GM18507 (cell line): ENCODE data around the gene ACO2.

Experiments used
- DNase-seq: peaks from one replicate; pipeline ENCODE4 v3.0.0; 2011; ENCODE audit warnings: low read depth; ENCODE audit not compliant: insufficient read length; ENCODE audit errors: extremely low spot score
- FAIRE-seq: peaks from 2 replicates; lab custom pipeline; 2011; peaks lifted over from hg19 to GRCh38; lab: Jason Lieb, UNC

Gene ACO2

DNA sequence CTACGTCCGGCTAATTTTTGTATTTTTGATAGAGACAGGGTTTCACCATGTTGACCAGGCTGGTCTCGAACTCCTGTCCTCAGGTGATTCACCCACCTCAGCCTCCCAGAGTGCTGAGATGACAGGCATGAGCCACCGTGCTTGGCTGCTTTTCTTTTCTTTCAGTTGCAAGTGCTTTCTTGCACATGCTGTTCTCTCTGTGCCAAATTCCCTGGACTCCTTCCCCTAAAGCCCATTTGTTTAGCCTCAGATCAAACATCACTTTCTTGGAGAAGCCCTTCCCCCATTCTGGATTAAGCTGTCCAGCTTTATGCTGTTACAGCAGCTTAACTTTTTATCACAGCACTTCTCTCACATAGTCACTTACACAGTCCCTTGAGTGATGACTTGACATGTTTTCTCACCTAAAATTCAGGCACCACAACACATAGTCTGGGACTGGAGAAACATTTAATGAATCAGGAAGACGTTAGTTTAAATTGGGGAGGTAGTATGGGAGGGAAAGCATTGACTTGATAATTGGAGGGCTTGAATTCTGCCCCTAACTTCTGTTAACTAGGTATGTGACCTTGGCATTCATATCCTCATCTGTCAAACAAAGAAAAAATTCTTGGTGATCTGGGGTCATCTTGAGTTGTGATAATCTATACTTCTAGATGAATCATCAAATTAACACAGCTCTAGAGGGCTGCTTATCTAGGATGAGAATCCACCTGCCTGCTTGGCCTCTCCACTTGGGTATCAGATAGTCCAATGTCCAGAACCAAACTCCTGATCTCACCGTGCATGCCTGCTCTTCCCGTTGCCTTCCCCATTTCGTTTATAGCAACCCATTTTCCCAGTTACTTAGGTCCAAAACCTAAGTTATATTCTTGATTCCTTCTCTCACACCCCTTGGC lies 18.4 kb downstream of the ACO2 start:
- FAIRE-seq, result no peak

DNA sequence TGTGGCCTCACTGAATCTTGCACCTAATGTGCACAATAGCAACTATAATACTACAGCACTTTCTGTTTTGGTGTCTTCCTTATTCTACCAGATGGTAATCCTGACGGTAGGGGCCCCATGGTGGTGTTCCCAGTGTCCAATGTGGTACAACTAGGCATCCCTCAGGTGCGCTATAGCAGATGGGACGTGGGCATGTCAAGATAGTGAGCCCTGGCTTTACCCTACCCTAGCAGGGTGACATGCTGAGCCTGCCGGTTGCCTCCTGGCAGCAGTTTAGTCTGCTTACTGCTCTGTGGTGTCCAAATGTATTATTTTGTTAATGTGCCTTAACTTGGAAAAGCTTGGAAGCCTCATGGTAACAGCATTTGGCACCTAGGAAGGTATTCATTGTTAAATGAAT lies 19.2 kb downstream of the ACO2 start:
- DNase-seq, result no peak
- FAIRE-seq, result no peak

More for the DNA sequence above, 18.4 kb downstream of the ACO2 start:
- no peak for DNase-seq

DNA sequence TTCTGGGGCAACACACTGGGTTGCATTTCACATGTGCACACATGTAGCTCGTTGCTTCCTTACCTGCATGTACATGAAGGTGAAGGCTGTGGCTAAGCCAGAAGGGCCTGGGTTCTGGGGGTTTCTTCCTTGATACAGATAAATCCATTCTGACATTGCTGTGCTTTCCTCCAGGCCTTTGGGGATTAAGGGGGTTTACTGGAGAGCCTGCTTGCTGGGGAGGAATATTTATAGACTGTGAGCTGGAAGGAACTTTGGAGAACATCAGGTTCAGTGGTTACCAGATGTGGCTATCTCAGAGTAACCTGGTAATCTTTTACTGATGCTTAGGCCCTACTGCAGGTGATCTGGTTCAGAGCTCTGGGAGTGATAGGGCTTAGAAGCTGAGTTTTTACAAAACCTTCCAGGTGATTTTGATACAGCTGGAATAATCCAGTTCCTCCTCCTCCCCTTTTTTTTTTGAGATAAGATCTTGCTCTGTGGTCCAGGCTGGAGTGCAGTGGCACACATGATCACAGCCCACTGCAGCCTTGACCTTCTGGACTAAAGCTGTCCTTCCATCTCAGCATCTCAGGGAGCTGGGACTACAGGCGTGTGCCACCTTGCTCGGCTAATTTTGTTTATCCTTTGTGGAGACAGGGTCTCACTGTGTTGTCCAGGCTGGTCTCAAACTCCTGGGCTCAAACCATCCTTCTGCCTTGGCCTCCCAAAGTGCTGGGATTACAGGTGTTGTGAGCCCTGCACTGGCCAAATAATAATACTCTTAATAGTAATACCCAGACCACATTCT lies 19.9 kb downstream of the ACO2 start:
- FAIRE-seq, result no peak
- no peak for DNase-seq

DNA sequence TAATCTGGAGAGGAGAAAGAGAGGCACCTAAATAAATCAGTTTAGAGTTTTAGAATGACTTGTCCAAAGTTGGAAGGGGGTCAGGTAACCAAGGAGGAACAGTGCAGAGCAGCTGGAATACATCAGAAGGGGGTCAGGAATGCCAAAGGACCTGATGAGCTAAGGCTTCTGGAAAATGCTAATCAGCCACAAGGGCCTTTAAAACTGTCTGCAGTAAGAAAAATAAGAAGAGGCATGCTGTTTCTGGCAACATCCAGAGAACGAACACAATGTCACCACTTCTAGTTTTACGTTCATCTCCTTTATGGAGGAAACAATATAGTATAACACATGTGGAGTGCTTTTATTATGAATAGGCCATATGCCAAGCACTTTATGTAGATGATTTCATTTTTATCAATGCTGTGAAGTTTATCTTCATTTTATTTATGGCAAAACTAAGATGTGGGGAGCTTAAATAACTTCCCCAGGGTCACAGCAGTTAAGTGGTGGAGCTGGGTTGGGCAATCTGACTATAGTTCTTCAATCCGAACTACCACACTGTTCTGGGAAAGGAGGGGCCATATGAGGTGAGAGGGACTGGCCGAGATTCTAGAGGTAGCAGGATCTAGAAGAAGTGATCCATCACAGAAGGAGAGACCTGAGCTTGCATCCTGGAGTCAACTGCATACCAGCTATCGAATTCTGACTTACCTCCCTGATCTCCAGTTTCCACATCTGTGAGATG lies 22.6 kb downstream of the ACO2 start:
- no peak for DNase-seq
- no peak for FAIRE-seq

DNA sequence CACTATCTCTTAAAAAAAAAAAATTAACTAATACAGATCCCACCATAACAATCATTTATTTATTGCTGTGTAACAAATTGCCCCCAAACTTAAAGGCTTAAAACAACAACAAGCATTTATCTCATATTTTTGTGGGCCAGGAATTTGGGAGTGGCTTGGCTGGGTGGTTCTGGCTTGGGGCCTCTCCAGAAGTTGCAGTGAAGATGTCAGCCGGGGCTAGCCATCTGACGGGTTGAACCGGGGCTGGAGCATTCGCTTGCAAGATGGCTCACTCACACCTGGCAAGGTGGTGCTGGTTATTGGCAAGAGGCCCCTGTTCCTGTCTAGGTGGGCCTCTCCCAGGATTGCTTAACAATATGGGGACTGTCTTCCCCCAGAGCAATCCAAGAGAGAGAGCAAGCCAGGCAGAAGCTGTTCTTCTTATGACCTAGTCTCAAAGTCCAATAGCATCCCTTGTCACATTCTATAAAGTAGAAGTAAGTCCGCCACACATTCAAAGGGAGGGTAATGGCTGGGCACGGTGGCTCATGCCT lies 29.5 kb downstream of the ACO2 start:
- DNase-seq (no peak), FAIRE-seq (no peak)

DNA sequence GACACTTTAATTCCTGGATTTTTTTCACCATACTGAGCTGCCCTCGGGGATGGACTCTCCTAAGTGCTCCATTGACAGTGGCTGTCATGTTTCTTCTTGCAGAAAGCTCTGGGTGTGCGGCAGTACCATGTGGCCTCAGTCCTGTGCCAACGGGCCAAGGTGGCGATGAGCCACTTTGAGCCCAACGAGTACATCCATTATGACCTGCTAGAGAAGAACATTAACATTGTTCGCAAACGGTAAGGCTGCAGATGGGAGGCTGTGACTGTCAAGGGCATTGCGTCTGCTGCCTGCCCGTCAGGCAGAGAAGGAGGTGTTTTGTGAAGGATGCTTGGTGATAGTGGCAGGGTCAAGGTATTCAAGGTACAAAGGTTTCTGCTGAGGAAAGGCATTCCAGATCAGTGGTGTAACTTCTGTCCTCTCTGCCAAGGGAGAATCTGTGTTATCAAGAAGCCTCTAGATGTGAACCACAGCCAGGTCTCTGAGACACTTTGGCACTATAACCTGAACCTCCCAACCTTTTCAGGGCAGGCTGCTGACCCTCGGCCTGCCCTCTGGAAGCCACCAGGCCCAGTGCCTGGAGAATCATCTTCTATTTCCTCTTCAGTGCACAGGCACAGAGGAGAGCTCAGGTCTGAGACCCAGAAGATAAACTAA lies 30.8 kb downstream of the ACO2 start:
- DNase-seq (no peak), FAIRE-seq (no peak)

DNA sequence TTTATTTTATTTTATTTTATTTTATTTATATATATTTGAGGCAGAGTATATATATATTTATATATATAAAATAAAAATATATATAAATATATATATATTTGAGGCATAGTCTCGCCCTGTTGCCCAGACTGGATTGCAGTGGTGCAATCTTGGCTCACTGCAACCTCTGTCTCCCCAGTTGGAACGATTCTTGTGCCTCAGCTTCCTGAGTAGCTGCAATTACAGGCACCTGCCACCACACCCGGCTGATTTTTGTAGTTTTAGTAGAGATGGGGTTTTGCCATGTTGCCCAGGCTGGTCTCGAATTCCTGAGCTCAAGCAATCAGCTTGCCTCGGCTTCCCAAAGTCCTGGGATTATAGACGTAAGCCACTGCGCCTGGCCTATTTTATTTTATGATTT lies 31.4 kb downstream of the ACO2 start:
- no peak for DNase-seq
- FAIRE-seq, result no peak

DNA sequence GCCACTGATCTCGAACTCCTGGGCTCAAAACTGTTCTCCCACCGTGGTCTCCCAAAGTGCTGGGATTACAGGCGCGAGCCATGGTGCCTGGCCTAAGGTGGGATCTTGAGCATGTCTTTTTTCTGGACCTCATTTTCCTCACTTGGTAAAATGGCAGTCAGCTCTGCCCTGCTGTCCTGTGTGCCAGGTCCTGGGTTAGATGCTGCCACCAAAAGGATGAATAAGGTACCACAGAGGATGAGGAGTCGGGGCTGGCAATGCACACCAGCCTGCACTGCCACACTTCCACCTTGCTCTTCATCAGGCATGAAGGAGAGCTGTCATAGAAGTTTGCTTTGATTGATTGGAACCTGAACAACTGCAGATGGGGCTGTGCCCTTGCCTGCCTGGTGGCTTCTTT lies 32.3 kb downstream of the ACO2 start:
- no peak for DNase-seq

DNA sequence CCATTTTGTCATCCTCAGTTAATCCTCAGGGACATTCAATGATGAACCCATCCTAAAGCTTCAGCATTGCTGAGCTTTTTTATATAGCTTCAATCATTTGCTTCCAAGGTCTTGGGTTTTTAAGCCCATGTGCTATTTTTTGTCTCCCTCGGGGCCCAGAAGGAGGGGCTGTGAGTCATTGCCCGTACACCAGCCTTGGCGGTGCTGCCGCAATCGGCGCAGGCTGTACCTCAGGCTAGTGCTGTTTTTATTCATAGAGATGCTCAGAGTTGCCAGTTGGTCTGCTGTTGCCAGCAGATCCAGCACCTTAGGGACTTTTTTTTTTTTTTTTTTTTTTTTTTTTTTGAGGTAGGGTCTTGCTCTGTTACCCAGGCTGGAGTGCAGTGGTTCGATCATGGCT lies 35.5 kb downstream of the ACO2 start:
- DNase-seq (no peak), FAIRE-seq (no peak)

More for the DNA sequence above, 32.3 kb downstream of the ACO2 start:
- FAIRE-seq, result peak; percentile 70

DNA sequence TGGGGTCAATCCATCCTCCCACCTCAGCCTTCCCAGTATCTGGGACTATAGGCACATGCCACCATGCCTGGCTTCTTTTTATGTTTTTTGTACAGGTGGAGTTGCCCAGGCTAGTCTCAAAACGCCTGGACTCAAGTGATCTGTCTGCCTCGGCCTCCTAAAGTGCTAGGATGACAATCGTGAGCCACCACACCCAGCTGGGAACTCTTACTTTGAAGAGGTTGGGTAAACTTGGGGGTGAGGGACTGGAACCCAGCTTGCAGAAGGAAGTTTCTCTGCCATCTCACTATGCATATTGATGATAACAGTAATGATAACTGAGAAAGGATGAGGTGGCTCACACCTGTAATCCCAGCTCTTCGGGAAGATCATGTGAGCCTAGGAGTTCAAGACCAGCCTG lies 35.9 kb downstream of the ACO2 start:
- DNase-seq (no peak), FAIRE-seq (no peak)

DNA sequence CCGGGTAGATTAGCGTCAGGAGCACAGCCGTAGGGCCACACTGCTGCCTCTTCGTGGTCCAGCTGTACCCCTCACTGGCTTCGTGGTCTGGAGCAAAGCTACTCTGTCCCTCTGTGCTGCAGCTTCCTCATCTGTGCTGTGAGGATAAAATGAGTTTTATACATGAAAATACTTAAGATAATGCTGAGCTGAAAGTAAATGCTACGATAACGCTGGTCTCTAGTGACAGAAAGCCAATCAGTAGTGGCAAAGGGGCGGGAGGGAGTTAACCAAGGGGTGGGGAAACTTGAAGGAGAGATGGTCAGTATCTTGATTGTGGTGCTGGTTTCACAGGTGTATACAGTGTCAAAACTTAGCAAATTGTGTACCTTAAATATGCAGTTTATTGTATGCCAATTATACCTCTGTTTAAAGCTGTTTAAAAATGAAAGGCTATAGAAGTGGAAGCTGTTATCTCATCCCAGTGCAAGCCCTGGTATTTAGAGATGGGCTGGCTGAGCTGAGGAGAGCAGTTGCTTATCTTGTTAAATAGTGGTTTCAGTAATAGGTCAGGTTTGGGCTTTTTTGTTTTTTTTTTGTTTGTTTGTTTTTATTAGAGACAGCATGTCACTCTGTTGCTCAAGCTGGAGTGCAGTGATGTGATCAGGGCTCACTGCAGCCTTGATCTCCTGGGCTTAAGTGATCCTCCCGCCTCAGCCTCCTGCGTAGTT lies 36.7 kb downstream of the ACO2 start:
- FAIRE-seq (no peak), DNase-seq (no peak)

DNA sequence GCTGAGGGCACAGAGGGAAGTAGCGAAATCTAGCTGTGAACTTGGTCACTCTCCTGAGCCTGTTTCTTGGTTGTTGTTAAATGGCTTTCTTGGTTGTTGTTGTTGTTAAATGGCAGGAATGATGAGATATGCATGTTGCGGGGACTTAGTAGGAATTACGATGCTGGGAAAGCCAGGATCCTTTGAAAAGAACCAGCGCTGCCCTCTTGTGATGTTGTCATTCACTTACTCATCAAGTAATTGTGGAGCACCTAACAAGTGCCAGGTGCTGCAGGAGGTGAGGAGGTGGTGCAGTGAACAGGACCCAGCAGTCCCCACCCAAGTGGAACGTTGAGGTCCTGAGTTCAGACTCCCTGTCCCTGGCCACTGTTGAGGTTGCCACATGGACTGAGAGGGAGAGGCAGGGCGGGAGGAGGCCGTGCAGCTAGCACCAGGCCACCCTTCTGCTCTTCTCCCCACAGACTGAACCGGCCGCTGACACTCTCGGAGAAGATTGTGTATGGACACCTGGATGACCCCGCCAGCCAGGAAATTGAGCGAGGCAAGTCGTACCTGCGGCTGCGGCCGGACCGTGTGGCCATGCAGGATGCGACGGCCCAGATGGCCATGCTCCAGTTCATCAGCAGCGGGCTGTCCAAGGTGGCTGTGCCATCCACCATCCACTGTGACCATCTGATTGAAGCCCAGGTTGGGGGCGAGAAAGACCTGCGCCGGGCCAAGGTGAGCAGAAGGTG lies 38.6 kb downstream of the ACO2 start:
- DNase-seq, result no peak
- no peak for FAIRE-seq

DNA sequence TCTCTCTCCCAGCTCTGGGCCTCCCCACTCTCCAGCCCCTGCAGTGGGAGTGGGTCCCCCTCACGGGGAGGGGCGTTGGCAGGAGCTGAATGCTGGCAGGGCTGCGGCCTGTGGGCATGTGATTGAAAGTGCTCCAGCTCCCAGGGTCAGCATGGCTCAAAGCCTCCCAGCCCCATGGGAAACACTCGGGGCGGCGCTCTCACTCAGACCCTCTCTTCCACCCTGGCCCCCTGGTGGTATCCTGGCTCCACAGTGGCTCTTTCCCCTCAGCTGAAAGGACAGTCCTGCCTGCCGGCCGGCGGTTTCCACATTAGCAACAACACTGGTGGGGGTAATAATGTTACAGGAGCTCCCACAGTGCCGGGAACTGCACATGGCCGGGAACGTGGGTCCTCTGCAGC lies 39.9 kb downstream of the ACO2 start:
- FAIRE-seq, result no peak
- DNase-seq, result no peak

DNA sequence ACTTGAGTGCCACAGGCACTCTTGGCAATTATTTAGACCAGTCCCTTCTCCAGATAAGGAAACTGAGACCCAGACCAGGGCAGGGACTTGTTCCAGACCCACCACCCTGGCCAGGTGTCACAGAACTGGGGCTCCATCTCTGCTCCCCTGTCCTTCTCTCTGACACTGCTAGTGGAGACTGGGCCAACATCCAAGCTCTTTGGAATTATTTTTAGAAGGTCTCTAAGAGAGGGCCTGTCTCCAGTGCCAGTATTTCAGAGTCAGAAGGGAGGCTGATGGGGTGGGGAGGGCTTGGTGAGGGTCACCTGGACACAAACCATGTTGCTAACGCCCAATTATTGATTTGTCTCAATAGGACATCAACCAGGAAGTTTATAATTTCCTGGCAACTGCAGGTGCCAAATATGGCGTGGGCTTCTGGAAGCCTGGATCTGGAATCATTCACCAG lies 42.6 kb downstream of the ACO2 start:
- FAIRE-seq (no peak), DNase-seq (no peak)

DNA sequence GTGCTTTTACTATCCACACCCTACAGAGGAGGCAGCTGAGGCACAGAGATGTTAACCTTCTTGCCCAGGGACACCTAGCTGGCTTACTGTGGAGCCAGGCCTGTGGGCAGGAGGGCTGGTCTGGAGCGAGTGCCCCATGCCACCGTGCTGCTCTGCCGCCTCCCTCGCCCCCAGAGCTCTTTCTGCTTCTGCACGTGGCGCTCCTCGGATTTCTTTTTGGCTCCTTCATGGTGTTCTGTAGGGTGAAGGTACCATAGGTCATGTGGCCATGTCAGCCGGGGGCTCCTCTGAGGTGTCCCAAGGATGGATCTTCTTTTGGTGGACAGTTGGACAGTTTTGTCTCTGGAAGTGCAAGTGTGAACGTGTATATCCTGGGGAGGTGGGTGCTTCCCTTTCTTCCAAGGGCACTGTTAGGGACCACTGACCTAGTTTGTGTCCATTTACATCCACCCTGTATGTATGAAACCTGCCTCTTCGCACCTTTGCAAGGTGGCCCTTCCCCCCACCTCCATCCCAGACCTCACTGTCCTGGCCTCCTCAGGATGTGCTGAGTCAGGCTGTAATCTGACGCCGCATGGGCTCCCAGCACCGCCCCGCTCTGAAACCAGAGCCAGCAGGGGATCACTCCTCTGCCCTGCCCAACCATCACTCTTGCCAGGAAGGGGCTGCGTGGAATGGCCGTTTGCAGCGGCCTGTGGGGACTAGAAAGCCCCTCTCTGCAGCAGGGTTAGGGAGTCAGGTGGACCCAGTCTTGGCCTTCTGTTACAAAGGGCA lies 43.7 kb downstream of the ACO2 start:
- no peak for DNase-seq
- FAIRE-seq, result no peak

DNA sequence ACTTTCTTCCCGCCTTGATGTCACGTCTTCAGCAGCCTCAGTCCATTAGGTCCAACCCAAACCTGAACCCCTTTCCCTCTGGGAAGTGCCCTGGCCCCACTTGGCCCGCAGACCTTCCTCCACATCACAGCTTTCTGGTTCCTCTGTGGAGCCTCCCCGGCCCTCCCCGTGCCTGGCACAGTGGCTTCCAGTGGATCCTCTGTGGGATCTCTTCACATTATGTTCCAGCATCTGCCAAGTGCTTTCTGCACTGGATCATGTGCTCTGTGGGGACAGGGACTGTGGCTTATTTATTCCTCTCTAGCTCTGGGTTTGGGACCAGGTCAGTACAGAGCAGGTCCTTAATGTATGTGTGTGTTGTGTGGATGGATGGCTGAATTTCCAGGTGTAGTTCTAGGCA lies 44.5 kb downstream of the ACO2 start:
- no peak for DNase-seq
- FAIRE-seq, result no peak

DNA sequence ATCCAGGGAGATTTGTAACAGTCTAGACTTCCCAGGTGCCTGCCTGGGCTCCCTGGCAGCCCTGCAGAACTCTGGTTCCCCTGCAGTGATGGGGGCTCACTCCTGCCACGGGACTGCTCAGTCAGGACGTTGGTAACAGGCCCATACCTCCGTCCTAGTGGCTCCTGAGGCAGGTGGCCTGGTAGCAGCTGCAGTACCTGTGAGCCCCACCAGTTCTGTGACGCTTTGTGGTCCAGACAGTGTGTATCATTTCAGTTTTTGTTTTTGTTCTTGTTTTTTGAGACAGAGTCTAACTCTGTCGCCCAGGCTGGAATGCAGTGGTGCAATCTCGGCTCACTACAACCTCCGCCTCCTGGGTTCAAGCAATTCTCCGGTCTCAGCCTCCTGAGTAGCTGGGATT lies 47.5 kb downstream of the ACO2 start:
- FAIRE-seq (no peak), DNase-seq (no peak)
